Ishikawa (cell line): ENCODE results near the gene HOXB1.

Source experiments
- CEBPB ChIP-seq: IDR thresholded peaks from 2 replicates; pipeline ENCODE4 v1.6.1; 2012
- CREB1 ChIP-seq: IDR thresholded peaks from 2 replicates; pipeline ENCODE4 v1.6.1; 2012; ENCODE audit warnings: low read depth
- EGR1 ChIP-seq: IDR thresholded peaks from 2 replicates; pipeline ENCODE4 v1.6.1; 2012
- EP300 ChIP-seq: IDR thresholded peaks from 2 replicates; pipeline ENCODE4 v1.6.1; 2012; ENCODE audit warnings: borderline replicate concordance
- FOXM1 ChIP-seq: IDR thresholded peaks from 2 replicates; pipeline ENCODE4 v1.6.1; 2012; ENCODE audit warnings: low read depth, borderline replicate concordance
- MAX ChIP-seq: IDR thresholded peaks from 2 replicates; pipeline ENCODE4 v1.6.1; 2012
- NFIC ChIP-seq: IDR thresholded peaks from 2 replicates; pipeline ENCODE4 v1.6.1; 2012
- RAD21 ChIP-seq: IDR thresholded peaks from 2 replicates; pipeline ENCODE4 v1.6.1; 2012; ENCODE audit warnings: low read depth
- TAF1 ChIP-seq: IDR thresholded peaks from 2 replicates; pipeline ENCODE4 v1.6.1; 2012; ENCODE audit warnings: low read depth, mild to moderate bottlenecking
- TCF12 ChIP-seq: IDR thresholded peaks from 2 replicates; pipeline ENCODE4 v1.6.1; 2012; ENCODE audit warnings: low read depth
- TEAD4 ChIP-seq: IDR thresholded peaks from 2 replicates; pipeline ENCODE4 v1.6.1; 2012
- YY1 ChIP-seq: IDR thresholded peaks from 2 replicates; pipeline ENCODE4 v1.6.1; 2012; ENCODE audit warnings: low read depth
- ZBTB7A ChIP-seq: IDR thresholded peaks from 2 replicates; pipeline ENCODE4 v1.6.1; 2012; ENCODE audit warnings: low read depth
- TF ChIP-seq, protein P1 (sequence below): IDR thresholded peaks from 2 replicates; pipeline ENCODE4 v1.6.1; 2012; ENCODE audit warnings: low read depth, mild to moderate bottlenecking
- TF ChIP-seq, protein P2 (sequence below): IDR thresholded peaks from 2 replicates; pipeline ENCODE4 v1.6.1; 2012

HOXB1 gene

DNA sequence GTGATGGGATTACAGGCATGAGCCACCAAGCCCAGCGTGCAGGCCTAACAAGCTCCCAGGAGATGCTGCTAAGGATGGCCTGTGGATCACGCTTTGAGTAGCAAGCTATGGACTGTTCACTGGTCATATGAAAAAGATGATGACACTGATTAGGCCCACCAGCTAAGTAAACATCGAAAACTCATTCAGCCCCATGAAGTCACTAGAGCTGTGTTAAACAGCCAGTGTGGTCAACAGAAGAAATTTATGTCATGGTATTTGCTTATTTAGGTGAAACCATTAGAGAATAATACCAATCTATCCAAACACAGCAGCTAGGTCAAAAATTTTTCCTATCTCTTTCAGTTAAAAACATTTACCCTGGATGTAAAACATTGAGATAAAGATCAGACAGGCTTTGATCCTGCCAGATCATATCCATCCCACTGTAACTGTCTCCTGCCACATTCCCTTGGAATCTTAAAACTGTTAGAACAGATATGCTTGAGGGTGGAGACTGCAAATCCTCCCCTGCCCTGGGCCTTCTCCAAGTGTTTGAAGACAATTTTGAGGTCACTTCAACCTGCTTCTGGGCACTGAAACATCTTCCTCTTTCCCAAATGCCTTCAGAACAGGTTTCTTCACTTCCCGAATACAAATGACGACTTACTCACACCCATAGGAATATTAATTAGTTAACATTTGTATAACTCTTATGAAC, 30.9 kb downstream of the HOXB1 start:
- TF ChIP-seq FOXM1 = no peak
- TF ChIP-seq CEBPB = no peak
- TF ChIP-seq RAD21 = no peak
- no peak for TF ChIP-seq TEAD4
- TF ChIP-seq CREB1 = no peak
- no peak for TF ChIP-seq ZBTB7A
- no peak for TF ChIP-seq NFIC
- TF ChIP-seq EGR1 = no peak

DNA sequence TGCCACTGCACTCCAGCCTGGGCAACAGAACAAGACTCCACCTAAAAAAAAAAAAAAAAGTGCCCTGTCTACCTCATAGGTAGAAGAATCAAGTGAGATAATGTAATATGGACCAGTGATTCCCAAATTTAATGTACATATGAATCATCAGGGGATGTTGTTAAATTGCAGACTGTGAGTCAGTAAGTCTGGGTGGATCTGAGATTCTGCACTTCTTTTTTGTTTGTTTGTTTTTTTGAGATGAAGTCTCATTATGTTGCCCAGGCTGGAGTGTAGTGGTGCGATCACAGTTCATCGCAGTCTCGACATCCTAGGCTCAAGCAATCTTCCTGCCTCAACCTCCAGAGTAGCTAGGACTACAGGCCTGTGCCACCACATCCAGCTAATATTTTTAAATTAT, 31.6 kb downstream of the HOXB1 start:
- no peak for TF ChIP-seq YY1
- no peak for TF ChIP-seq FOXM1
- TF ChIP-seq EP300 = no peak
- no peak for TF ChIP-seq CREB1
- TF ChIP-seq ZBTB7A = no peak
- no peak for TF ChIP-seq TCF12
- no peak for TF ChIP-seq TAF1
- TF ChIP-seq TEAD4 = no peak
- TF ChIP-seq CEBPB = no peak

DNA sequence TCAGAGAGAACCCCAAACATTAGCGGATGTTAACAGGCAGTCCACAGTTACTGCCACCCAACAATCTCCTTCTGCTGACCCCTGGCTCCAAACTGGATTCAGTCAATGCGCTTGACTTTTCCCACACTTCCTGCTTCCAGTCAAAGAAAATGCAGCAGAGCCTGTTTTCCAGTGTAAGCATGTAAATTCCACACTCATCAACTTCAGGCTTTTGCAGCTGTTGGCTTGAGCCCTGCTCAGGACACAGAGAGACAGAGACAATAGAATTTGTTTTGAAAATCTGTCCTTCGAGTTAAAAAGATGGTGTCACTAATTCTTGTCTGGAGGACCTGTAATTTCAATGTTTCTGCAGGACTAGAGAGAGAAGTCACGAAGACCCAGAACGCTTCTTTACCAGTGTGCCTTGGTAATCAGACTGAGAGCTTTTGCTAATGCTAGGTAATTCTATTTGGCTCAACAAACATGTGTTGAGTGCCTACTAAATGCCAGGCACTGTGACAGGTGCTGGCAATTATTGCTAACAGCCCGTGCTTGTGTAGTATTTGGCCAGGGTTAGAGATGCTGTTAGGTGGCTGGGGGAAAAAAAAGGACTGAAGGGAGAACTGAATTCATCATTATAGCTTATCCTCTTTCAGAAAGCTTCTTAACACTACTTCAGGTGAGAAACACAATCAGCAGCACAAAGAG, 32.5 kb downstream of the HOXB1 start:
- TF ChIP-seq RAD21 (no peak), FOXM1 (no peak), EGR1 (no peak), TCF12 (no peak), TEAD4 (no peak), CREB1 (no peak), ZBTB7A (no peak), NFIC (no peak), TAF1 (no peak), MAX (no peak)
- TF ChIP-seq, protein P1, sequence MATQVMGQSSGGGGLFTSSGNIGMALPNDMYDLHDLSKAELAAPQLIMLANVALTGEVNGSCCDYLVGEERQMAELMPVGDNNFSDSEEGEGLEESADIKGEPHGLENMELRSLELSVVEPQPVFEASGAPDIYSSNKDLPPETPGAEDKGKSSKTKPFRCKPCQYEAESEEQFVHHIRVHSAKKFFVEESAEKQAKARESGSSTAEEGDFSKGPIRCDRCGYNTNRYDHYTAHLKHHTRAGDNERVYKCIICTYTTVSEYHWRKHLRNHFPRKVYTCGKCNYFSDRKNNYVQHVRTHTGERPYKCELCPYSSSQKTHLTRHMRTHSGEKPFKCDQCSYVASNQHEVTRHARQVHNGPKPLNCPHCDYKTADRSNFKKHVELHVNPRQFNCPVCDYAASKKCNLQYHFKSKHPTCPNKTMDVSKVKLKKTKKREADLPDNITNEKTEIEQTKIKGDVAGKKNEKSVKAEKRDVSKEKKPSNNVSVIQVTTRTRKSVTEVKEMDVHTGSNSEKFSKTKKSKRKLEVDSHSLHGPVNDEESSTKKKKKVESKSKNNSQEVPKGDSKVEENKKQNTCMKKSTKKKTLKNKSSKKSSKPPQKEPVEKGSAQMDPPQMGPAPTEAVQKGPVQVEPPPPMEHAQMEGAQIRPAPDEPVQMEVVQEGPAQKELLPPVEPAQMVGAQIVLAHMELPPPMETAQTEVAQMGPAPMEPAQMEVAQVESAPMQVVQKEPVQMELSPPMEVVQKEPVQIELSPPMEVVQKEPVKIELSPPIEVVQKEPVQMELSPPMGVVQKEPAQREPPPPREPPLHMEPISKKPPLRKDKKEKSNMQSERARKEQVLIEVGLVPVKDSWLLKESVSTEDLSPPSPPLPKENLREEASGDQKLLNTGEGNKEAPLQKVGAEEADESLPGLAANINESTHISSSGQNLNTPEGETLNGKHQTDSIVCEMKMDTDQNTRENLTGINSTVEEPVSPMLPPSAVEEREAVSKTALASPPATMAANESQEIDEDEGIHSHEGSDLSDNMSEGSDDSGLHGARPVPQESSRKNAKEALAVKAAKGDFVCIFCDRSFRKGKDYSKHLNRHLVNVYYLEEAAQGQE = no peak

- TF ChIP-seq, protein P1 = no peak
- no peak for TF ChIP-seq FOXM1
- no peak for TF ChIP-seq CREB1
- TF ChIP-seq MAX = no peak
- TF ChIP-seq EGR1 = no peak
- no peak for TF ChIP-seq TAF1
- no peak for TF ChIP-seq YY1
- TF ChIP-seq EP300 = no peak
- TF ChIP-seq ZBTB7A = no peak
Observed at GRCh38 chr17:48497103-48497502, 33.7 kb downstream of the HOXB1 start.

DNA sequence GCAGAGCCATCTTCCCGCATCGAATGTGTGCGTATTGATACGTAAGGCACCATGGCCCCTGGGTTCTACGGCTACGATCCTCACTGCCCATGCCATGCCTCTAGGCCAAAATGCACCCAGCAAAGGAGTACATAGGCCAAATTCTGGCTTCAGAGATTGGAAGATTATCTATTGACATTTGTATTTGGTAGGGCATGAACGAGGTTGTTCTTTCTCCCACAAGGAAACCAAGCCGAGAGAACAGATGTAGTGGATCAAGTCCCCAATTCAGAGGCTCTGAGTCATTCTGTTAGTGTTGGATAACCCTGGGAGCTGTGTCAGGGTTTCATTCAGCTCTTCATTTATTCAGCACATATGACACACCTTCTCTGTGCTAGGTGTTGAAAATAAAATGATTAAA, 36.5 kb downstream of the HOXB1 start:
- TF ChIP-seq TAF1 (no peak), MAX (no peak), TEAD4 (no peak), ZBTB7A (no peak), CEBPB (no peak), EP300 (no peak), TCF12 (no peak), NFIC (no peak), YY1 (no peak), EGR1 (no peak), FOXM1 (no peak), RAD21 (no peak), CREB1 (no peak)
- TF ChIP-seq, protein P1 = no peak
- TF ChIP-seq, protein P2, sequence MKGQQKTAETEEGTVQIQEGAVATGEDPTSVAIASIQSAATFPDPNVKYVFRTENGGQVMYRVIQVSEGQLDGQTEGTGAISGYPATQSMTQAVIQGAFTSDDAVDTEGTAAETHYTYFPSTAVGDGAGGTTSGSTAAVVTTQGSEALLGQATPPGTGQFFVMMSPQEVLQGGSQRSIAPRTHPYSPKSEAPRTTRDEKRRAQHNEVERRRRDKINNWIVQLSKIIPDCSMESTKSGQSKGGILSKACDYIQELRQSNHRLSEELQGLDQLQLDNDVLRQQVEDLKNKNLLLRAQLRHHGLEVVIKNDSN = no peak
